Pancreas (tissue), 10 donors: Measurements from ENCODE around the gene CSNK1A1. TPM values are rescaled to one million over a fixed set of nuclear protein-coding genes. Genes with fewer than 3 reads are reported as not detected.
A peak's percentile ranks its signal among the peaks of the same experiment; 100 is the strongest.

ENCODE experiments used
- ATAC-seq, 4 donors: fragments of 200-7000 bp; cut with Tn5 transposase; one replicate each; pipeline versions ENCODE4 v1.8.0 to v1.9.1; 2020; ENCODE audit warnings: mild to moderate bottlenecking in 4 of 4, moderate library complexity in 4 of 4
- DNase-seq, 6 donors: peaks; one replicate each; pipeline ENCODE4 v3.0.0-alpha.2; 2020
- FAIRE-seq: peaks from 2 replicates; lab custom pipeline; 2012; peaks lifted over from hg19 to GRCh38; lab: Jason Lieb, UNC
- H3K27ac ChIP-seq, 4 donors: fragments of 200-600 bp; sonication (generic); 1 replicate in 3 of 4; 2 replicates in 1 of 4; pipeline versions ENCODE4 v1.5.0 to v1.8.0; 2020
- H3K27me3 ChIP-seq, 4 donors: fragments of 200-600 bp; one replicate each; pipeline ENCODE4 v1.8.0; 2021
- H3K36me3 ChIP-seq, 3 donors: fragments of 200-600 bp; sonication (generic) in 1 of 3; one replicate each; pipeline versions ENCODE4 v1.5.0 to v1.8.0; 2020 to 2021
- H3K4me1 ChIP-seq, 3 donors: fragments of 200-600 bp; one replicate each; pipeline ENCODE4 v1.8.0; 2021
- H3K4me3 ChIP-seq, 4 donors: fragments of 200-600 bp; sonication (generic) in 2 of 4; one replicate each; pipeline versions ENCODE4 v1.5.0 to v1.8.0; 2020 to 2021
- H3K9me3 ChIP-seq, 4 donors: fragments of 200-600 bp; one replicate each; pipeline ENCODE4 v1.8.0; 2021
- WGBS, 2 donors: extraction: QIAGEN DNeasy Blood & Tissue Kit; methylation state at CpG; one replicate each; pipeline ENCODE4 v1.1.7; 2013; 5-methylcytosine and 5-hydroxymethylcytosine counted together
- intact Hi-C, 3 donors: fragments of 100-400 bp; cut with DNase I; formaldehyde crosslinking; loops; one replicate each; pipeline versions ENCODE4 v1.11.1 to v1.14.2; 2022
- polyA plus RNA-seq, 2 donors: library from polyadenylated mRNA; stranded (reverse); fragments of 200-250 nt; gene quantifications; one replicate each; pipeline ENCODE4 v1.2.3, GENCODE V29; 2013
- total RNA-seq, 6 donors: library from RNA; stranded (reverse); fragmentation: NEBNext Ultra II Directional in 4 of 6; extraction: Animal tissue kit (Norgen Biotek cat#: 25700) in 4 of 6; gene quantifications; one replicate each; pipeline versions ENCODE4 v1.2.1 to v1.2.4, GENCODE V29; 2021 to 2023
- TF ChIP-seq, protein P1 (sequence below), 4 donors: fragments of 200-600 bp; sonication (generic) in 3 of 4; IDR thresholded peaks; one replicate each; pipeline versions ENCODE4 v1.5.0 to v1.8.0; 2021; ENCODE audit warnings: antibody characterized with exemption in 4 of 4
- donor health status: healthy with polysubstance abuse.
- donor health status: DM: no; HTN: no; CAD: no; lungs with moderate emphysema.
- donor health status: DM: no; HTN: no; CAD: no.
- donor health status: control.
- donor health status: control.
- donor health status: Bipolar disorder and iron deficiency.
- donor health status: DM: yes; HTN: yes; CAD: no.
- donor health status: DM: no; HTN: no; CAD: no.
- donor health status: DM: no; HTN: no; CAD: no.
- donor health status: DM: yes; HTN: yes; CAD: no.

Gene CSNK1A1
- total and polyA plus RNA-seq, 8 donors: 23.0 to 98.1 (median 74.1) TPM

DNA sequence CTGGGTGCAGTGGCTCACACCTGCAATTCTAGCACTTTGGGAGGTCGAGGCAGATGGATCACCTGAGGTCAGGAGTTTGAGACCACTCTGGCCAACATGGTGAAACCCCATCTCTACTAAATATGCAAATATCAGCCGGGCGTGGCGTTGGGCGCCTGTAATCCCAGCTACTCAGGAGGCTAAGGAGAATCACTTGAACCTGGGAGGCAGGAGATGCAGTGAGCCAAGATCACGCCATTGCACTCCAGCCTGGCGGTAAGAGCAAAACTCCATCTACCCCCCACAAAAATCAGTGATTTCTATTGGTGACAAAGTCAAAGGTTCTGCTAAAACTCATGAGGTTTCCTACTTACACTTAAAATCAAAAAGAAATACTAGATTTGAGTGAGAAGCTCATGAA lies 18.8 kb downstream of the CSNK1A1 start:
- intact Hi-C loops: no loop called here
- Histone ChIP-seq H3K27ac (no peak overlapping the region), H3K36me3 (no peaks in the 10 kb centered on the region), H3K4me1 (peaks cover 17 to 29% (median 24%) of the 10 kb centered on the region in 3 donors), H3K9me3 (no peaks in the 10 kb centered on the region), H3K4me3 (no peak overlapping the region), H3K27me3 (no peaks in the 10 kb centered on the region)
- ATAC-seq: no peak
- 93% methylated on average over 7 of the region's 7 CpGs for WGBS, 2 donors
- FAIRE-seq: no peak
- DNase-seq: no peak
- TF ChIP-seq, protein P1, sequence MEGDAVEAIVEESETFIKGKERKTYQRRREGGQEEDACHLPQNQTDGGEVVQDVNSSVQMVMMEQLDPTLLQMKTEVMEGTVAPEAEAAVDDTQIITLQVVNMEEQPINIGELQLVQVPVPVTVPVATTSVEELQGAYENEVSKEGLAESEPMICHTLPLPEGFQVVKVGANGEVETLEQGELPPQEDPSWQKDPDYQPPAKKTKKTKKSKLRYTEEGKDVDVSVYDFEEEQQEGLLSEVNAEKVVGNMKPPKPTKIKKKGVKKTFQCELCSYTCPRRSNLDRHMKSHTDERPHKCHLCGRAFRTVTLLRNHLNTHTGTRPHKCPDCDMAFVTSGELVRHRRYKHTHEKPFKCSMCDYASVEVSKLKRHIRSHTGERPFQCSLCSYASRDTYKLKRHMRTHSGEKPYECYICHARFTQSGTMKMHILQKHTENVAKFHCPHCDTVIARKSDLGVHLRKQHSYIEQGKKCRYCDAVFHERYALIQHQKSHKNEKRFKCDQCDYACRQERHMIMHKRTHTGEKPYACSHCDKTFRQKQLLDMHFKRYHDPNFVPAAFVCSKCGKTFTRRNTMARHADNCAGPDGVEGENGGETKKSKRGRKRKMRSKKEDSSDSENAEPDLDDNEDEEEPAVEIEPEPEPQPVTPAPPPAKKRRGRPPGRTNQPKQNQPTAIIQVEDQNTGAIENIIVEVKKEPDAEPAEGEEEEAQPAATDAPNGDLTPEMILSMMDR (IDR thresholded peaks at IDR 0.05): no peak

DNA sequence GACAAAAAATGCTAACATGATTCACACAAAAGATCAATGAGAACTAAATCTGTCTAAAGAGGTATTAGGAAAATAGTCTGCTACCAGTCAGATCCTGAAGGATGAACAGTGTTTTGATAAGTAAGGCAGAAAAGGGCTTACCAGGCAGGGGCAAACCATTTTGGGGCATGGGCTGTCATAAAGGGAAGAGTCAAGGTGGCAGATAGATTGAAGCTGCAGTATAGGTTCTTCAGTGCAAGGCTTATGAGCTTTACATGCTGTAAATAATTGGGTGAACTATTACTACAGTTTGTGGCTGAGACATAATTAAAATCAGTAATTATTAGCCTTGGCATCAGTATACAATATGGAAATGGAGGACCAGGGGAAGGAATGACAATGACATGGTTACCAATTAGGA lies 21.8 kb downstream of the CSNK1A1 start:
- H3K27me3 ChIP-seq: no peaks in the 10 kb centered on the region
- no peaks in the 10 kb centered on the region for H3K36me3 ChIP-seq
- intact Hi-C loops: no loop called here
- FAIRE-seq (no peak), ATAC-seq (no peak), DNase-seq (no peak)
- no peaks in the 10 kb centered on the region for H3K9me3 ChIP-seq
- no peak overlapping the region for H3K4me3 ChIP-seq
- no peak overlapping the region for H3K27ac ChIP-seq
- TF ChIP-seq, protein P1 (IDR thresholded peaks at IDR 0.05): no peak
- peaks cover 18 to 57% (median 48%) of the 10 kb centered on the region in 3 donors for H3K4me1 ChIP-seq

DNA sequence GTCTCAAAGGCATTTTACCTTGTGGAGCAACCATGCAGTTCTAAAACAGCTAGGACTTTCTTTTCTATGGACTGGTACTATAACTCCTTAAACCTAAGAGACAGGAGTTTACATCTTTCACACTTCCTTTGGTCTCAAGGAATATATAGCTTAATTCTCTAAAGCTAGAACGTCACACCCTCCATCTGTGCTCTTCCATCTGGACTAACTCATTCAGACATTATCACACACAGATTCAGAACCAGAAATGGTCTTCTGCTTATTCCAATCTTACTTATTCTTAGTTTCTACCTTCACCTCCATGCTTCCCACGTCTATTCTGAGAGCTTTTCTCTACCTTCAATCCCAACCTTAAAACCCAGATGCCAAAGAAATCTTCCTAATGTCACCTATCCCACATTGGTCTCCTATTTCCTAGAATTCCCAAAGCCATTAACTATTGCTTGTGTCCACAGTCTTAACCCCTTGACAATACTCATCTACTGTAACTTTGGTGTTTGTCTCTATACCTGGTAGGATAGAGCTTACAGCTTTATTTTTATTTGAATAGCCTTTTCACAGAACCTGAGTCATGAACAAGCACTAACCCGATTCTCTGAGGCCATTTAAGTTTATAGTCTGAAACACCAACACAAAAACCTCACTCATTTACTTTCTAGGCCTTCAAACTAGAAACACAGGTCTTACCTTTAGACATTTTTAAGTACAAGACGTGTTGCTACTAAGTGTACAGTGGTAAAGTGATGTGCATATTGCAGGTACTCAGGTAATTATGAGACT lies 22.8 kb downstream of the CSNK1A1 start:
- FAIRE-seq: no peak

DNA sequence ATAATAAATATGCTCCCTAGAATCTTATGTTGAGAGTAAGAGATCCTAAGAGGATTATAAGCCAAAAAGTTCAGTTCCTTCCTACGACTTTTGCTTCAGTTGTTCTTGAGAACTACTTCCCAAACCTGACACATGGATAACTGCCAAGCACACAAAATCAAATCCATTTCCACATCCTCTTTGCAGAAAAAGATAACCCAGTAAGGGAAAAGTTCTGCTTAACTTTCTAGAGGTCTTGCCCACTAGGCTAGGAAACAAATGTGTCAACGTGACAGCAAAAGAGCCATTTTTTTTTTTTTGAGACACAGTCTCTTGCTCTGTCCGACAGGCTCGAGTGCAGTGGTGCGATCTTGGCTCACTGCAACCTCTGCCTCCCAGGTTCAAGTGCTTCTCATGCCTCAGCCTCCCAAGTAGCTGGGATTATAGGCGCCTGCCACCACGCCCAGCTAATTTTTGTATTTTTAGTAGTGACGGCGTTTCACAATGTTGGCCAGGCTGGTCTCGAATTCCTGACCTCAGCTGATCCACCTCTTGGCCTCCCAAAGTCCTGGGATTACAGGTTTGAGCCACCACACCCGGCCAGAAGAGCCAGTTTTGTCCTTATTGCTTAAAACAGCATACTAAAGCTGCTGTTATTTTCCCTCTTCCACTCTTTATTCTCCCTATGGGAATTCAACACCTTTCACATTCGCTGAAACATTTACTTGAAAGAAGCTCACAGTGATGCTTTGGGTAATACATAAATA lies 24.2 kb downstream of the CSNK1A1 start:
- Histone ChIP-seq H3K27ac (no peak overlapping the region), H3K36me3 (peaks cover 0 to 8% (median 3%) of the 10 kb centered on the region in 3 donors), H3K4me1 (peaks cover 10 to 67% (median 48%) of the 10 kb centered on the region in 3 donors), H3K9me3 (no peaks in the 10 kb centered on the region), H3K27me3 (no peaks in the 10 kb centered on the region), H3K4me3 (no peak overlapping the region)
- TF ChIP-seq, protein P1 (IDR thresholded peaks at IDR 0.05): no peak
- DNase-seq: no peak
- intact Hi-C loops: no loop called here
- FAIRE-seq: no peak
- ATAC-seq: peak in 3 of 4 donors; percentile 19 to 35 (median 20)
- WGBS, 2 donors: 57 to 63% methylated on average over 12 of the region's 12 CpGs

More for the DNA sequence above, 22.8 kb downstream of the CSNK1A1 start:
- H3K9me3 ChIP-seq: no peaks in the 10 kb centered on the region
- WGBS, 2 donors: 49 to 56% methylated on average over 4 of the region's 4 CpGs
- intact Hi-C loops: no loop called here
- TF ChIP-seq, protein P1 (IDR thresholded peaks at IDR 0.05): no peak
- no peak overlapping the region for H3K27ac ChIP-seq
- H3K36me3 ChIP-seq: peaks cover 0 to 3% (median 0%) of the 10 kb centered on the region in 3 donors
- peaks cover 17 to 60% (median 48%) of the 10 kb centered on the region in 3 donors for H3K4me1 ChIP-seq
- ATAC-seq (no peak), DNase-seq (no peak)
- no peak overlapping the region for H3K4me3 ChIP-seq
- H3K27me3 ChIP-seq: no peaks in the 10 kb centered on the region
